ENCODE measurements around the gene SORCS2.

DNA sequence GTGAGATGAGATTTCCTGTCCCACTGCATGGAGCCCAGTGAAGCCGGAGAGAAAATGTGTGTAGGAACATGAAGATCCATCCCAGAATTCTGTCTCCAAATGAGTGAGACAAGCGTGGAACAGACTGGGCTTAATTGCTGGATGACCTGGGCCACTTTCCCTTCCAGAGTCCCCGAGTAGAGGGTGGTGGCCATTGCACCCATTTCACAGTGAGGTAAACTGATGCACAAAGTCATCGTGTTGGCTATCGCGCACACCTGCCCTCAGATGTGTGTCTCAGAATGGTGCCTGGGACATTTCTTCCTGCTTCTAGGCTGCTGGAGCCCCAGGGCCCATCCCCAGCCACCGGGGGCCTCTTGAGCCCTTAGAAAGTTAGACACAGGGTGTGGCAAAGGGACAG is 285.4 kb downstream of the SORCS2 start:
- TF ChIP-seq, protein P1, sequence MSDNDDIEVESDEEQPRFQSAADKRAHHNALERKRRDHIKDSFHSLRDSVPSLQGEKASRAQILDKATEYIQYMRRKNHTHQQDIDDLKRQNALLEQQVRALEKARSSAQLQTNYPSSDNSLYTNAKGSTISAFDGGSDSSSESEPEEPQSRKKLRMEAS (IDR thresholded peaks at IDR 0.05), result no peak
- TF ChIP-seq, protein P2, sequence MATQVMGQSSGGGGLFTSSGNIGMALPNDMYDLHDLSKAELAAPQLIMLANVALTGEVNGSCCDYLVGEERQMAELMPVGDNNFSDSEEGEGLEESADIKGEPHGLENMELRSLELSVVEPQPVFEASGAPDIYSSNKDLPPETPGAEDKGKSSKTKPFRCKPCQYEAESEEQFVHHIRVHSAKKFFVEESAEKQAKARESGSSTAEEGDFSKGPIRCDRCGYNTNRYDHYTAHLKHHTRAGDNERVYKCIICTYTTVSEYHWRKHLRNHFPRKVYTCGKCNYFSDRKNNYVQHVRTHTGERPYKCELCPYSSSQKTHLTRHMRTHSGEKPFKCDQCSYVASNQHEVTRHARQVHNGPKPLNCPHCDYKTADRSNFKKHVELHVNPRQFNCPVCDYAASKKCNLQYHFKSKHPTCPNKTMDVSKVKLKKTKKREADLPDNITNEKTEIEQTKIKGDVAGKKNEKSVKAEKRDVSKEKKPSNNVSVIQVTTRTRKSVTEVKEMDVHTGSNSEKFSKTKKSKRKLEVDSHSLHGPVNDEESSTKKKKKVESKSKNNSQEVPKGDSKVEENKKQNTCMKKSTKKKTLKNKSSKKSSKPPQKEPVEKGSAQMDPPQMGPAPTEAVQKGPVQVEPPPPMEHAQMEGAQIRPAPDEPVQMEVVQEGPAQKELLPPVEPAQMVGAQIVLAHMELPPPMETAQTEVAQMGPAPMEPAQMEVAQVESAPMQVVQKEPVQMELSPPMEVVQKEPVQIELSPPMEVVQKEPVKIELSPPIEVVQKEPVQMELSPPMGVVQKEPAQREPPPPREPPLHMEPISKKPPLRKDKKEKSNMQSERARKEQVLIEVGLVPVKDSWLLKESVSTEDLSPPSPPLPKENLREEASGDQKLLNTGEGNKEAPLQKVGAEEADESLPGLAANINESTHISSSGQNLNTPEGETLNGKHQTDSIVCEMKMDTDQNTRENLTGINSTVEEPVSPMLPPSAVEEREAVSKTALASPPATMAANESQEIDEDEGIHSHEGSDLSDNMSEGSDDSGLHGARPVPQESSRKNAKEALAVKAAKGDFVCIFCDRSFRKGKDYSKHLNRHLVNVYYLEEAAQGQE (IDR thresholded peaks at IDR 0.05; ENCODE audit: low read depth), result no peak
- no peak for TF ChIP-seq EP300 (IDR thresholded peaks at IDR 0.05; ENCODE audit: borderline replicate concordance)

Data from Ishikawa (cell line).